WTC11 (cell line): ENCODE results near the gene MYO19. TPM values are rescaled to one million over a fixed set of nuclear protein-coding genes. Genes with fewer than 3 reads are reported as not detected.

Experiments
- ARID4B ChIP-seq: sonication (generic); formaldehyde crosslinking; IDR thresholded peaks from 2 replicates; pipeline ENCODE4 v1.8.0; 2023; ENCODE audit warnings: missing genetic modification reagents, mild to moderate bottlenecking, borderline replicate concordance
- ATF1 ChIP-seq: sonication (generic); formaldehyde crosslinking; IDR thresholded peaks from 2 replicates; pipeline ENCODE4 v1.8.1; 2023; ENCODE audit warnings: mild to moderate bottlenecking, moderate library complexity, missing genetic modification reagents
- ELF4 ChIP-seq: sonication (generic); formaldehyde crosslinking; IDR thresholded peaks from 2 replicates; pipeline ENCODE4 v1.8.1; 2022; ENCODE audit warnings: low read depth, mild to moderate bottlenecking, moderate library complexity, missing genetic modification reagents
- FOXJ3 ChIP-seq: sonication (generic); formaldehyde crosslinking; IDR thresholded peaks from 2 replicates; pipeline ENCODE4 v1.9.0; 2021; ENCODE audit warnings: missing genetic modification reagents, mild to moderate bottlenecking, borderline replicate concordance
- FOXP4 ChIP-seq: sonication (generic); formaldehyde crosslinking; IDR thresholded peaks from 2 replicates; pipeline ENCODE4 v1.8.0; 2022; ENCODE audit warnings: mild to moderate bottlenecking, missing genetic modification reagents
- MXD4 ChIP-seq: fragments of 250-450 bp; sonication (Bioruptor Pico); IDR thresholded peaks from 2 replicates; pipeline ENCODE4 v1.8.0; 2021; ENCODE audit warnings: mild to moderate bottlenecking, moderate library complexity, borderline replicate concordance
- NFYB ChIP-seq: sonication (generic); formaldehyde crosslinking; conservative IDR thresholded peaks from 2 replicates; pipeline ENCODE4 v1.8.0; 2022; ENCODE audit warnings: low read depth, missing genetic modification reagents
- NR3C1 ChIP-seq: sonication (generic); formaldehyde crosslinking; conservative IDR thresholded peaks from 2 replicates; pipeline ENCODE4 v1.8.1; 2023; ENCODE audit warnings: low read depth, mild to moderate bottlenecking, missing genetic modification reagents
- PRDM15 ChIP-seq: sonication (generic); formaldehyde crosslinking; IDR thresholded peaks from 2 replicates; pipeline ENCODE4 v1.8.0; 2022; ENCODE audit warnings: missing genetic modification reagents
- PREB ChIP-seq: sonication (generic); formaldehyde crosslinking; IDR thresholded peaks from 2 replicates; pipeline ENCODE4 v1.8.1; 2022; ENCODE audit warnings: mild to moderate bottlenecking, missing genetic modification reagents, moderate library complexity, borderline replicate concordance
- RORB ChIP-seq: fragments of 250-450 bp; sonication (Bioruptor Pico); IDR thresholded peaks from 2 replicates; pipeline ENCODE4 v1.9.0; 2021; ENCODE audit warnings: mild to moderate bottlenecking
- SMAD3 ChIP-seq: sonication (generic); formaldehyde crosslinking; IDR thresholded peaks from 2 replicates; pipeline ENCODE4 v1.8.0; 2022; ENCODE audit warnings: missing genetic modification reagents, mild to moderate bottlenecking, borderline replicate concordance
- SMAD4 ChIP-seq: sonication (generic); formaldehyde crosslinking; IDR thresholded peaks from 2 replicates; pipeline ENCODE4 v1.8.0; 2022; ENCODE audit warnings: mild to moderate bottlenecking, missing genetic modification reagents
- TEAD1 ChIP-seq: sonication (generic); formaldehyde crosslinking; IDR thresholded peaks from 2 replicates; pipeline ENCODE4 v1.8.0; 2022; ENCODE audit warnings: mild to moderate bottlenecking, missing genetic modification reagents
- TP53 ChIP-seq: sonication (generic); formaldehyde crosslinking; IDR thresholded peaks from 2 replicates; pipeline ENCODE4 v1.8.1; 2023; ENCODE audit warnings: mild to moderate bottlenecking, missing genetic modification reagents
- USF1 ChIP-seq: sonication (generic); formaldehyde crosslinking; IDR thresholded peaks from 2 replicates; pipeline ENCODE4 v1.8.0; 2022; ENCODE audit warnings: mild to moderate bottlenecking, missing genetic modification reagents
- ZMAT4 ChIP-seq: fragments of 250-450 bp; sonication (Bioruptor Pico); IDR thresholded peaks from 2 replicates; pipeline ENCODE4 v1.9.0; 2021; ENCODE audit warnings: mild to moderate bottlenecking
- ZNF121 ChIP-seq: sonication (generic); formaldehyde crosslinking; IDR thresholded peaks from 2 replicates; pipeline ENCODE4 v1.8.0; 2023; ENCODE audit warnings: missing genetic modification reagents
- ZNF317 ChIP-seq: sonication (generic); formaldehyde crosslinking; IDR thresholded peaks from 2 replicates; pipeline ENCODE4 v1.8.1; 2023; ENCODE audit warnings: low read depth, mild to moderate bottlenecking, moderate library complexity, missing genetic modification reagents, borderline replicate concordance
- ZNF396 ChIP-seq: fragments of 250-450 bp; sonication (Bioruptor Pico); IDR thresholded peaks from 2 replicates; pipeline ENCODE4 v1.8.0; 2021; ENCODE audit warnings: mild to moderate bottlenecking, moderate library complexity, borderline replicate concordance
- ZNF425 ChIP-seq: fragments of 250-450 bp; sonication (Bioruptor Pico); conservative IDR thresholded peaks from 2 replicates; pipeline ENCODE4 v1.9.0; 2021; ENCODE audit warnings: mild to moderate bottlenecking
- total RNA-seq: library from RNA; stranded (reverse); gene quantifications from 3 replicates; pipeline ENCODE4 v1.2.3, GENCODE V29; 2021

The MYO19 gene
- total RNA-seq, 1 experiment from 2014 or later: 146 TPM

GRCh38 chr17:36482611-36483504 lies 51.8 kb downstream of the MYO19 start (continued):
- TF ChIP-seq ATF1 (CRISPR knock-in tag): peak; percentile 97
- TF ChIP-seq PRDM15 (CRISPR knock-in tag): peak; percentile 77
- no peak for TF ChIP-seq RORB (CRISPR knock-in tag)
- TF ChIP-seq FOXJ3 (CRISPR knock-in tag): no peak
- peak; percentile 99 for TF ChIP-seq ELF4 (CRISPR knock-in tag)
- peak; percentile 98 for TF ChIP-seq SMAD4 (CRISPR knock-in tag)
- TF ChIP-seq TP53 (CRISPR knock-in tag): peak; percentile 99
- TF ChIP-seq PREB (CRISPR knock-in tag): peak; percentile 98
- peak; percentile 100 for TF ChIP-seq ARID4B
- TF ChIP-seq ZNF425 (CRISPR knock-in tag): no peak
- no peak for TF ChIP-seq MXD4 (CRISPR knock-in tag)
- TF ChIP-seq ZNF121 (CRISPR knock-in tag): peak; percentile 76; the same call in 1 of the 2 replicates
- TF ChIP-seq USF1: peak; percentile 89
- no peak for TF ChIP-seq ZNF396 (CRISPR knock-in tag)
- peak; percentile 88 for TF ChIP-seq ZNF317 (CRISPR knock-in tag)
- peak; percentile 90; the same call in 1 of the 2 replicates for TF ChIP-seq NR3C1 (CRISPR knock-in tag)
- TF ChIP-seq SMAD3: peak; percentile 99
- TF ChIP-seq FOXP4: peak; percentile 99
- no peak for TF ChIP-seq ZMAT4 (CRISPR knock-in tag)
- TF ChIP-seq NFYB: peak; percentile 74
- TF ChIP-seq TEAD1: peak; percentile 100
